Stimulated activated CD8-positive, alpha-beta memory T cell treated with anti-CD3 and anti-CD28 coated beads, Interleukin-7, amount 100 ng/mL, for 24 hours (primary cell): ENCODE measurements around the gene DMP1.

ENCODE experiments used
- DNase-seq: peaks from one replicate; pipeline ENCODE4 v3.0.0-alpha.2; 2020; ENCODE audit warnings: low read depth

DMP1 gene, protein sequence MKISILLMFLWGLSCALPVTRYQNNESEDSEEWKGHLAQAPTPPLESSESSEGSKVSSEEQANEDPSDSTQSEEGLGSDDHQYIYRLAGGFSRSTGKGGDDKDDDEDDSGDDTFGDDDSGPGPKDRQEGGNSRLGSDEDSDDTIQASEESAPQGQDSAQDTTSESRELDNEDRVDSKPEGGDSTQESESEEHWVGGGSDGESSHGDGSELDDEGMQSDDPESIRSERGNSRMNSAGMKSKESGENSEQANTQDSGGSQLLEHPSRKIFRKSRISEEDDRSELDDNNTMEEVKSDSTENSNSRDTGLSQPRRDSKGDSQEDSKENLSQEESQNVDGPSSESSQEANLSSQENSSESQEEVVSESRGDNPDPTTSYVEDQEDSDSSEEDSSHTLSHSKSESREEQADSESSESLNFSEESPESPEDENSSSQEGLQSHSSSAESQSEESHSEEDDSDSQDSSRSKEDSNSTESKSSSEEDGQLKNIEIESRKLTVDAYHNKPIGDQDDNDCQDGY

DNA sequence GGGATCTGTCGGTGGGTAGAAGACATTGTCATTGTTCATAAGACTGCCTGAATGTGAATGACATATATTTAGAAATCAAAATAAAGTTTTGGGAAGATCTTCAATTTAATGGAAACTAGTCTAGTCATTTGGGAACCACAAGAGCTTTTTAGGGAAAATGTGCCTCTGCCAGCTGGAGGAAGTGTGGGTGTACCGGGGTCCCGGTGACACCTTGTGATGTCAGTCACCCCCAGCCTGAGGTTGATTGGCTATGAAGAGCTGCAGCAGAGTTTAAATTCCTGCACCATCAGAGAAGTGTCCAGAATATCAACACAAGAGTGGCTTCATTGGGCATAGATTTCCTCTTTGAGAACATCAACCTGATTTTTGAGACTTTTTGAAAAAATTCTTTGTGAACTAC is at the start of gene DMP1:
Gene DMP1, plus strand, starts transcription at position 301 of the 400 bp plus-strand sequence. CDS start 6,213 bp downstream, outside the sequence.
- DNase-seq, result no peak

DNA sequence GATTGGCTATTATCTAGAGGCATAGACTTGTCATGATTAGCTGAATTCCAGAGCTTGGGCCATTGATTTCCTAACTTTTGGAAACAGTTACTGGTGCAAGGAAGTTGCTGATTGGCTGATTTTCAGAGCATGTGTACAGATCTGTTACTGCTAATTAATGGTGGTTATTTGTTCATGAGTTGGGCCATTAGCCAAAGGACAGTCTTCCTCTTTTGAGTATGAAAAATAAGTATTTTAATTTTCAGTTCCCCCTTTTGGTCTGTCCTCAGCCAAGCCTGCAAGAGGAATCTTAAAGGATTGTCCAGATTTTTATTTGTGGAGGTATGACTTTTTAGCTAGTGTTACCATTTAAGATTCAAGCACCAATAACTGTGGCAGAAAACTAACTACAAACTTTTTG is 48.7 kb upstream of the DMP1 start:
- no peak for DNase-seq

DNA sequence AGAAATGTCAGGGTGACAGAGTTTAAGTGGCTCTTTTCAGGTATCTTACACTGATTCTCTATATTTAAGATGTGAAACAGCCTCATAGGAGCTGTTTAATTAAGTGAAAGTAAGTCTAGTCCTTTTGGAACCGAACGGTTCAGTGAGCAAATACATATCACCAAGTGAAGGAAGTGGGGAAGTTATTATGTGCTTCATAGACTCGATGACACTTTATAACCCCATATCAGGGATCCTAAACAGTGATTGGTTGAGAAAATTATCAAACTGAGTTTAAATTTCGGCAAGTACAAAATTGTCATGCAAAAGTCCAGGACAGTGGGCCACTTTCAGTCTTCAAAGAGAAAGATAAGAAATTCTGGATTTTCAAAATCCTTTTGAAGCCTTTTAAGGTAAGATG is 41.9 kb upstream of the DMP1 start, which contains the start of gene DSPP:
Gene DSPP, plus strand, starts transcription at position 301 of the 400 bp plus-strand sequence. CDS start 2,380 bp downstream, outside the sequence.
- DNase-seq, result no peak

DNA sequence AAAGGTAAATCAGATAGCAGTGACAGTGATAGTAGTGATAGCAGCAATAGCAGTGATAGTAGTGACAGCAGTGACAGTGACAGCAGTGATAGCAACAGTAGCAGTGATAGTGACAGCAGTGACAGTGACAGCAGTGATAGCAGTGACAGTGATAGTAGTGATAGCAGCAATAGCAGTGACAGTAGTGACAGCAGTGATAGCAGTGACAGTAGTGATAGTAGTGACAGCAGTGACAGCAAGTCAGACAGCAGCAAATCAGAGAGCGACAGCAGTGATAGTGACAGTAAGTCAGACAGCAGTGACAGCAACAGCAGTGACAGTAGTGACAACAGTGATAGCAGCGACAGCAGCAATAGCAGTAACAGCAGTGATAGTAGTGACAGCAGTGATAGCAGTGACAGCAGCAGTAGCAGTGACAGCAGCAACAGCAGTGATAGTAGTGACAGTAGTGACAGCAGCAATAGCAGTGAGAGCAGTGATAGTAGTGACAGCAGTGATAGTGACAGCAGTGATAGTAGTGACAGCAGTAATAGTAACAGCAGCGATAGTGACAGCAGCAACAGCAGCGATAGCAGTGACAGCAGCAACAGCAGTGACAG is 35.7 kb upstream of the DMP1 start:
- DNase-seq, result no peak

DNA sequence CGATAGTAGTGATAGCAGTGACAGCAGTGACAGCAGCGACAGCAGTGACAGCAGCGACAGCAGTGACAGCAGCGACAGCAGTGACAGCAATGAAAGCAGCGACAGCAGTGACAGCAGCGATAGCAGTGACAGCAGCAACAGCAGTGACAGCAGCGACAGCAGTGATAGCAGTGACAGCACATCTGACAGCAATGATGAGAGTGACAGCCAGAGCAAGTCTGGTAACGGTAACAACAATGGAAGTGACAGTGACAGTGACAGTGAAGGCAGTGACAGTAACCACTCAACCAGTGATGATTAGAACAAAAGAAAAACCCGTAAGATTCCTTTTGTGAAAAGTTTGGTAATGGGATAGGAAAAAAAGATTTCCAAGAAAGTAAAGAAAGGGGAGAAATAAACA is 33.8 kb upstream of the DMP1 start:
- DNase-seq, result no peak

DNA sequence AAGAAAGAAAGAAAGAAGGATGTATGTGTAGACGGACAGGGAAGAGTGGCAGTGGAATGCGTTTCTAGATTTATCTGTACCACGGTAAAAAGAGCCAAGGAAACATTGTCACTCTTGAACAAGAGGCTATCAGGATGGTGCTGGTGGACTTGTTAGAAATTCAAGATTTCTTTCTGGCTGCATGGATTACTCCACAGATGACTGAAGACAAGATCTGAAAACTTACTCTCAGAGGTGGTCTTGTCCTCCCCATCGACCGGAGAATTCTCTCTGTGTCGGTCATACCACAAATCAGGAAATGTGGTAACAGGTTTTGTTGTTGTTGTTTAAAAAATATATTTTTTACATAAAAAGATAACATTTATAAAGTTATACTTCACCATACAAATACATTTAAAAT is 30.0 kb upstream of the DMP1 start:
- DNase-seq, result no peak

DNA sequence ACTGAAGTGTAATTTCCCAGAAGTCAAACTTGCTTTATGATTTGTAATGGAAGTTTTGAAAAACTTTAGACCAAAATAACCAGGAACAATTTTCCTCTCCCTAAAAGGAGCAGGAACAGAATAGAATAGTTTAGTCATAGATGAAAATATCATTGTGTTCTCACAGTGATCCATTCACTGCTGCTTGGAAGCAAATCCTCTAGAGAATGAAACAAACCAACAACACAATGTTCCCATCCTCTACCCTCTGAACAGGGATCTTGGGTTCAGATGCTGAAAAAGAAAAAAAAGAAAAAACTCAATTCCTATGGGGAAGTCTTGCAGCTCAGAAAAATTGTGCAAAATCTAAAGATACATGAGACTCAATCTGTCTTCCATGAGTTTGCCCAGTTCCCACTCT is 29.6 kb upstream of the DMP1 start:
- no peak for DNase-seq

DNA sequence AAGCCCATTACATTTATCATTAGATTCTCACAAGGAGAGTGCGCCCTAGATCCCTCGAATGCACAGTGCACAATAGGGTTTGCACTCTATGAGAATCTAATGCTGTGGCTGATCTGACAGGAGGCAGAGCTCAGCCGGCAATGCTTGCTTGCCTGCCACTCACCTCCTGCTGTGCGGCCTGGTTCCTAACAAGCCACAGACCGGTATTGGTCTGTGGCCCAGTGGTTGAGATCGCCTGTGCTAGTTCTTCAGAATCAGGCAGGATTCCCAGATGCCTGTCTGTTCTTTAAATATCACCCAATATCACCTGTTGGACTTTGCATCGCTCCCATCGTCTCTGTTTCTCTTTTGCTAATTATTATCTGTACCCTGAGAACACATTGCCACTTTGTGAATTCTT is 27.8 kb upstream of the DMP1 start:
- no peak for DNase-seq

DNA sequence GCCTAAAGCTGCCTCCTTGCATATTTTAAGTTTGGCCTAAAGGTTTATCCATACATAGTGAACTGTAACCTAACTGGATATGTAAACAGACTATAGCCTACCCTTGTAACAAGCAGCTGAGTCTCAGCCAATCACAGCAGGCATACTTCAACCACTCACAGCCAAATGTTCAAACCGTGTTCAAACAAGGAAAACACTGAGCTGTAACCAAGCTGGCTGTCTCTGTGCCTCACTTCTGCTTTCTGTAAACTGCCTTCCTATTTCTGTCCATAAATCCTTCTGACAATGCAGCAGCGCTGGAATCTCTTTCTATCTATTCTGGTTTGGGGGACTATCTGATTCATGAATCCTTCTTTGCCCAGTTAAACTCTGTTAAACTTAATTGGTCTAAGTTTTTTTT is 25.4 kb upstream of the DMP1 start:
- no peak for DNase-seq

DNA sequence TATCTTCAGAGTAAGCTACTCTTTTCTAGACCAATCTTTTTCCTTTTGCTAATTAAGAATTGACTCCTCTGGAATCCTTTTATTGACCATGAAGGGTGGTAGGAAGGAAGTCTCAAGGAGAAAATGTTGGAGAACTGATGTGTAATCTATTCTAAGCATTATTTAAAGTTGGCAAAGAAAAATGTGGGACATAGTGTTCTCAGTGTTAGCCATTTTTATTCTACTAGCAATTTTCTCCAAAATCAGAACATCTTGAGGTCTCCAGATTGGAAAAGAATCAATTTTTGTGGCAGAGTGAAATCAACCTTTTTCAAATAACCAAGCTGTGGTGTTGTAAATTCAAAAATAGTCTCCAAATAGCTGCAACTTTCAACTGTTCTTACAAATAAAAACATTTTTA is 18.4 kb upstream of the DMP1 start:
- no peak for DNase-seq

DNA sequence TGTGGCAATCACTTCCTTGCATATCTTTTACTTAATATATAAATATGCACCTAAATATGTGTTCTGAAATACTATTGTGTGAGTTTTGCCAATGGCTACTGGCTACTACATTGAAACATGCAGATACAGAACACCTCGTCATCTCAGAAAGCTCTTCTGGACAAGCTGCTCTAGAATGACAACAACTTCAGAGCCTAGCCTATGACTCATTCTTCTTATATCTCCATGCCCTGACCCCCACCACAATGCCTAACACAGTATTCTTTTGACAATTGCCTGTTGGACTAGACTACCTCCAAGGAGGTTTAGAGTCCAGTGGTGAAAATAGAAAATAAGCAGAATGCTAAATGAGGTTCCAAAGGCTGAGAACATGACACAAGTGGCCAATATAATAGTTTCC is 17.6 kb upstream of the DMP1 start:
- DNase-seq, result no peak

DNA sequence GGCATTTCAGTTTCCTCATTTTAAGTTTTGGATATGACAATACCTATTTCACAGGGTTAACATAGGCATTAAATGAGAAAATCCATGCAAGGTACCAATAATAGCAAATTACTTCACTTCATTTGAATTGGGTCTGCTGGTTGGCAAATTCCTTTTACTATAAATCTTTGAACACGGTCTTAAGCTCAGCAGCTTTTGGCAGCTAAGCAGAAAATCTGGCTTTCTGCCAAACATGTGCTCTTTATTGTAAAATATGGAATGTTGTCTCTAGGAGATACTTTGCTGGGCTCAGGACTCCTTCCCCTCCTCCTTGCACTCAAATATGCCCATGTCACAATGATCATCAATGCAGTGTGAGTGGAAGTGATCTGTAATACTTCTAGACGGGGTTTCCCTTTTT is 16.8 kb upstream of the DMP1 start:
- DNase-seq, result no peak

DNA sequence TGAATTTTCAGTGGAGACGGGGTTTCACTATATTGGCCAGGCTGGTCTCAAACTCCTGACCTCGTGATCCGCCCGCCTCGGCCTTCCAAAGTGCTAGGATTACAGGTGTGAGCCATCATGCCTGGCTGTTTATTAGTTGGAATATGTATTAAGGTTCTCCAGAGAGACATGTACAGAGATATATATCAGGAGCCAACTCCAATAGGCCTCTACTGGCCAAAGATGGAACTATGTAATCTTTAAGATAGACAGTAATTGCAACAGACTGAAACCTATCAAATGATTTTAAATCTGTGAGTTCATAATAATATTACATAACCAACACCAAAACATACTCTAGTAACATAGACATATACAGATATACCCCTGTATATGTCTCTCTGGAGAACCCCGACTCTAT is 5.8 kb upstream of the DMP1 start:
- DNase-seq, result no peak

DNA sequence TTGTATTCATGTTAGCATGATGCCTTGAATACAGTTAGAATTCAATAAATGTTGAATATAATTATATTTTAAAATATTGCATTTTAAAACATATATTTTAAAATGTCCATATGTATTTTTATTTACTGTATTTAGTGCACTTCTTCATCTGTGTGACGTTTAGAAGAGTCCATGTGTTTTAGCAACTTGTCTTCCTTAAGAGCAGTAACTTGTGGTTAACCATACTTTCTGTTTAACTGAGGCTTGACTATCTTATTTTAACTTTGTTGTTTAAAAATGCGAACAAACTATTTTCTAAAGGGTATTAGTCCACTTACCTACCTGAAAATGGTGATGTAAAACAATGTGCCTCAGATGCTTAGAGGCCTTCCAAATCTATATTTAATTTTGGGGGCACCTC is 858 bp downstream of the DMP1 start:
- no peak for DNase-seq

DNA sequence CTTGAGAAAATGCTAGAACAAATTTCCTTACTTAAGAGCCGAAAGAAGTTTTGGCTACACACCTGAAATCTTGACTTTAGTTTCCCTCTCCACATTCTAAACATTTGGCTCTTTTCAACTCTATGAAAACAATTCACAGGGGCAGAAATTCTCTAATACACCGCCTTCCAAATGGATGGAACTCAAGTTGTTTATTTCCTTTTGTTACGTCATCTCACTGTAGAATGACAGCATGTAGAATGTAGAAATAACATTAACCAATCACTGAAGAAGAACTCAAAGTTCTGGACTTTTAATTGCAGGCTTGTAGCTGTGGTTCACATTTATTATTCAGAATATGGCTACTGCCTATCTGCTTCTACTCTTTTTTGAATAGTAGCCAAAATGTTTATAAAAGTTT is 1.9 kb downstream of the DMP1 start:
- no peak for DNase-seq

DNA sequence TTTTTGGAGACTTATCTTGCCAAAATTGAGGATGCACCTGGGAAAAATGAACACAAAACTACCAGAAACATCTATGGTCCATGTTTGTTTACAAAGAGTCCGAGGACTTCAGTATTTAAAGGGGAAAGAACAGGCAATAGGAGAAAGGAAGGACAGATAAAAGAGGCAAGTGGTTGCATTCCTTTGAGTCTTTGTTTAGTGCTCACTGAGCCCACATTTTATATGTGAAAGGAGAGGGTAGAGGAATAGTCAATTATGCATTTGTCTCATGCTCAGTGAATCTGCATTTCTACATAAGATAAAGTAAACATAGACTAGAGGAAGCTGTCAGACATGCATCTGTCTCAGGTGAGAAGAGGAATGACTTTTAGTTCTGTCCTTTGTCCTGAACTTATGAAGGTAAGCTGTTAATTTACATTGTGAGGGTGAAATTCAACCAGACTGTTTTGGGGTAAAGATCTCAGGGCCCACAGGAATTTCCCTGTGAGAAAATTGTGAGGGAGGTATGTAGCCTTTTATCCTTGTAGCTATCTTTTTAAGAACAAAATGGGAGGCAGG is 4.5 kb downstream of the DMP1 start:
- DNase-seq, result no peak

DNA sequence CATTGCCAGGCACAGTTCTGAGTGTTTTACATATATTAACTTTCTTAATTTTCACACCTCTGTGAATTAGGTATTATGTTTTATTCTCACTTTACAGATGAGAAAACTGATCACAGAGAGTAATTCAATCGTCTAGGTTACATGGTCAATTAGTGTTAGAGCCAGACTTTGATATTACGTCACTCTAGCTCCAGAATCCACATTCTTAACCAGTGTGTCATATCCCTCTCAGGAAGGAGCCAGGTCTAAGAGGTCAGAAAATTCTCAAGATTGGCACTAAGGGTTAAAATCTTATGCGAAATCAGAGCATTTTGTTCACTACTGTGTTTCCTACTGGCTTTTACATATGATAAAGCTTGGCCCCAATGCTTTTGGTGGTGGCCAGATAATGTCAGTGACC is 7.4 kb downstream of the DMP1 start:
- no peak for DNase-seq

DNA sequence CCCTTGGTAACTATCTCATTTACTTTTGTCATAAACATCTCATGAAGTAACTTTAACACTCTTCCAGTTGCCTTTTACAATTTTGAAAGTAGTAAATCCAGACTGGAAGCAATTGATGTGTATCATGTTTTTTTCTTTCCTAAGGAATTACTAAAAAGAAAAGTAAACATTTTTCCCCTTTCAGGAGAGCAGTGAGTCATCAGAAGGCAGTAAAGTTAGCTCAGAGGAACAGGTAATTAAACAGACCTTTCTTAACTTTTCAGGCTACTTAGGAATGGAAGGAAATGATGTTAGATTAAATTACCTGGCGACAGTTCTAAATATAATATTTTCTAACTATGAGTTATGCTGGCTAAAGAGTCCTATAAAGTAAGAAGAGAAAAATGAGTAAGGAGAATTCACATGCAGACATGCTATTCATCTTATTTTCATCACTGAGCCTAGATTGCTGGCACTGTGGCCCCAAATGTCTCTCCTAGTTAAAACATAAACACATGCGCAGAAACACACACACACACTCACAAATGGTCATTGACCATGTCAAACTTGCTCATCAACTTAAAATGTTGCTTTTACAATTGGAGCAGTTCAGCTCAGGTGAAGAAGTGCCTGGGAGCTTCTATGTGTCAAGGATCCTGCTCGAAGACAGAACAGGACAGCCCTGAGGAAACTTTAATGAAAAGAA is 9.3 kb downstream of the DMP1 start:
- no peak for DNase-seq

DNA sequence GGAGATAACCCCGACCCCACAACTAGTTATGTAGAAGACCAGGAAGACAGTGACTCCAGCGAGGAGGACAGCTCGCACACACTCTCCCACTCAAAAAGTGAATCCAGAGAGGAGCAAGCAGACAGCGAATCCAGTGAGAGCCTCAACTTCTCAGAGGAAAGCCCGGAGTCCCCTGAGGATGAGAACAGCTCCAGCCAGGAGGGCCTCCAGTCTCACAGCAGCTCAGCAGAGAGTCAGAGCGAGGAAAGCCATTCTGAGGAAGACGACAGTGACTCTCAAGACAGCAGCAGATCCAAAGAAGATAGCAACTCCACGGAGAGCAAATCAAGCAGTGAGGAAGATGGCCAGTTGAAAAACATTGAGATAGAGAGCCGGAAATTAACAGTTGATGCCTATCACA is 12.8 kb downstream of the DMP1 start:
- DNase-seq, result no peak

DNA sequence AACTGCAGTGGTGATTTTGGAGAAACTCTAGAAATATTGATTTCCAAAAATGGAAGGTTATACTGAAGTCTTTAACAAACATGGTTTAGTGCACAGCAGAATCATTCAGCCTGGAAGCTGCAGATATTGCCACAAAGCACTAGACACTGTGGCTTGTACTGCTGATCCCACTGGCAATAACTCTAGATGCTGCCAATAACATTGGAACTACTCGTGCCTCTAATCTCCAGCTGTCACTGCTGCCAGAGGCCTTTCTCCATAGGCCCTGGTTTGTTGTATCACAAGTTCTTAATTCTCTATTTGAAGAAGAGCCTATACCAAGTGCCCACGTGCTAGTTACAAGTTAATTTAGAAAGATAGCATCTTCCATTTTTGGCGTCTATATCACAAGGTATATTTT is 19.3 kb downstream of the DMP1 start:
- DNase-seq, result no peak

DNA sequence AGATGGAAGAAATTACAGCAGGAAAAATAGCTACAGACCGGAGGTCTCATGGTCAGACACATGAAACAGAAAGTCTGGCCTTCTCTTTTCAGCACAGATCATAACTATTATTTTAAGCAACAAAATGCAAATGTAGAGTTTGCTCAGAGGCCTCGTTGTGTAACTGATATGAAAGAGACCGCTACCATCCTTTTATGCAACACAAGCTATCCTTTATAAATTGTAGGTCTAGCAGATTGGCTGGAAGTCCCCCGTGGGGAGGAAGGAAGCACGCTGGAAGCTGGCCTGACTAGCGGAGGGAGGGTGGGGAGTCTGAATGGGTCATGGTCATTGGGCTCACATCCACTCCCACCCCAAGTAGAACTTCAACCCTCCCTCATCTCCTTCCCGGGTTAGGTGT is 27.7 kb downstream of the DMP1 start:
- DNase-seq, result no peak

DNA sequence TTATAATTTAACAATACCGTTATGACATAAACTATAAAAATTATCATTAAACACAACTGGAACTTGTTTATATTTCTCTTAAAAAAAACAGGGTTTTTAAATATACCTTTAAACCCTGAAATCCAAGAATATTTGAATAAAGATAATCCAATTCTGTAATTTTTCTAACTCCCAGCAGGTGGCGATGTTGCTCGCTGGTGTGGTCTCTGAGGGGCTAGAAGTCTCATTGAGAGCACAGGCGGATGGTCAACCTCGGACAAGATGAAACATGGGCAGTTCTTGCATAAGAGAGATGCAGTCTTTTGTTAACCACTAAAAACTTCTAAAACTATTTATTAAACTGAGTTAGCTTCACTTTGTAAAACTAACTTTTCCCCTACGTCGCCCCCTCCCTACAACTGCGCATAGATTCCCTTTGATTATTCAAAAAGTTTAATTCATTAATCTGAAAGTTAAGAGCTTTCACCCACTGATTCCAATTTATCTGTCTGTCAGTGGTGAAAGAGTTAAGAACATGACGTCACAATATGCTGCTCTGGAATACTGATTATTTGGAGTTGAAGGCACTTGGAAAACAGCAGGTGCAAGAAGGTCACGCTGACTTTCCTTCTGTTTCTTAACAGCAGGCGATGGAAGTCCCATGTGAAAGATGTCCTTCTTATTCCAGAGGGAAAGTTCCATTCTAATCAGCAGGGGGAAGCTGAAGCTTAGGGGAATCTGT is 29.5 kb downstream of the DMP1 start:
- DNase-seq, result no peak
